ENCODE data around the gene LRRC4B.
"Not testable (repeated sequence)": the region's sequence is repeated elsewhere in the genome, so short reads cannot be mapped to it uniquely, and the experiment has no call there.

Gene LRRC4B

DNA sequence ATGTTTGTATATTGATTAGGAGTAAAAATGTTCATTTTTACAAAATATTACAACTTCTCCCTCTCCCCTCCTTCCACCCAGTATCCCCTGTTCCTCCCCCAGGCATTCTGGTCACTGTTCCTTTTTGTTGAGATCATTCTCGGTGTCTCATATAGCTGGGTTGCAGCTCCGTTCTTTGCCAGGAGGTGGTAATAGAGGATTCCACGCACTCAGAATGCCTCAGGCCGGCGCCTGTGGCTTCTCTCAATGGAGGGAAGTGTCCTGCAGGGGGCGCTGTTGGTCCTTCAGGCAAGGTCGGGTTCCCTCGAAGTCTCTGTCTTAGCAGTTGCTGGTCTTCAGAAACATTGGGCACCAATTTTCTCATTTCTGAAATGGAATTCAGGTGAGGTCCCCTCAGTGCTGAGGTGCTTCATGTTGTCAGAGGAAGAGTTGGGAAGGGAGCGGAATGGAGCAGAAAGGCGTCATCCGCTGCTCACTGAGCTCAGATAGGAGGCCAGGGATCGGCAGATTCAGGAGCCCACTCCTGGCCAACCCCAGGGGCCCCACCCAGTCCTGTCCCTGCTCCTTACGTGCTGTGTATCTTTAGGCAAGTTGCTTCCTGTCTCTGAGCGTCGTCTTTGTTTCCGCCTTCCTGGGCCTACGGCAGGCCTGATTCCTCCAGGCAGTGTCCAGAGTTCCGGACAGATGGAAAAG lies 81.3 kb downstream of the LRRC4B start:
- DNase-seq (ENCODE audit: low read depth): no peak

DNA sequence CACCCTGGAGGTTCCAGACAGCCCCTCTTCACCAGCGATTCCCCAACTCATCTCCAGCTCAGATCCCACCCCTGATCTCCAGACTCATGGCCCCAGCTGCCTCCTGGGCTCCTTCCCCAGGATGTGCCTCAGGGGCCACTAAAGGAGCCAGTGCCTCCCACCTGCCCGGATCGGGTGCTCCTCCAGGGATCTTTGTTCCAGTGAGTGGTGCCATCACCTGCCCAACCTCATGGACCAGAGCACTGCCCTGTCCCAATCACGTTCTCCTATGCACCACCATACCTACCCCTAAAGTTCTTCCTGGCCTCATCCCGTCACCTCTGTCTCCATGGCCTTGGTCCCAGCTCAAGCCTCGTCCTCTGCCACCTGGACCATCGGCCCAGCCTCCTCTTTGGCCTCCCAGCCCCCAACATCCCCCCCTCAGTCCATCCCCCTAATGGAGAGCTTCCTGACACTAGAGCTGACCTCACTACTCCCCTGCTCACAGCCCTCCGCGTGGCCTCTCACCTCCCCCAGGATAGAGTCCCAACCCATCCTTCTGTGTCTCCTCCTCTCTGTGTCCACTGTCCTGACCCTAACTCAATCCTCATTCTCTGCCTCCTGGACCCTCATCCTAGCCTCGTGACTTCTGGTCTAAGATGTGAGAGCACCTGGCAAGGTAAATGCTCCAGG lies 82.8 kb downstream of the LRRC4B start:
- DNase-seq (ENCODE audit: low read depth): no peak

DNA sequence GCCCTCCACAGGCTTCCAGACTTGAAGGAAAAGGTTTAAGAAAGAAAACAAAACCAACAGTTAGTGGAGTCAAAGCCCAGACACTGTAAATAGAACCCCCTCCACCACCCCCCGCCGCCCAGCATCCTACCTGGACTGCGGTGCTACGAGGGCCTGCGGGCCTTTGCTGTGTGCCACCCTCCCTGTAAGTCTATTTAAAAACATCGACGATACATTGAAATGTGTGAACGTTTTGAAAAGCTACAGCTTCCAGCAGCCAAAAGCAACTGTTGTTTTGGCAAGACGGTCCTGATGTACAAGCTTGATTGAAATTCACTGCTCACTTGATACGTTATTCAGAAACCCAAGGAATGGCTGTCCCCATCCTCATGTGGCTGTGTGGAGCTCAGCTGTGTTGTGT lies 85.3 kb downstream of the LRRC4B start:
- no peak for DNase-seq (ENCODE audit: low read depth)

DNA sequence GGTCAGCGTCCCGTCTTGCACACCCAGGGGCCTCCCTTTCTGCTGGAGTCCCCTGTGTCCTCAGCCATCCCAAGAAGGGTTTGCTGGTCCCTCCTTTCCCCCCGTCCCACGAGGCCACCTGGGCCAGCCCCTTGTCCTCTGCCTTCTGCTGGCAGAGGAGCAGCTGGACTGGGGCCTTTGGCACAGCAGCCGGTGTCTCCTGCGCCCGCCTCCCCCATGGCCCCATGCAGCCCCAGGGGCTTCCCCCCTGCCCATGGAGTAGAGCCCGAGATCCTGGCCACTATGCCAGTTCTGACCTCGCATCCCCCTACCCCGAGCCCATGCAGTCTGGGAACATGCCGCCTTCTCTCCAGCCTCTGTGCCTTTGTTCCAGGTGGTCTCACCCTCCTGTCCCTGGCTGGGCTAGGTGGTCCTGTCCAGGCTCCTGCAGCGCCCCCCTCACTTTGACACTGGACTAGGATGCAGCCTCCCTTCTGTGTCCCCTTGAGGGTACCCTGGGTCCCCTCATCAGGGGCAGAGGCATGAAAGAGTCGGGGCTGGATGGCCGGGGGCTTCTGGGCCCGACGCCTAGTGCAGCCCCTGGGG lies 85.9 kb downstream of the LRRC4B start:
- DNase-seq (ENCODE audit: low read depth): no peak

DNA sequence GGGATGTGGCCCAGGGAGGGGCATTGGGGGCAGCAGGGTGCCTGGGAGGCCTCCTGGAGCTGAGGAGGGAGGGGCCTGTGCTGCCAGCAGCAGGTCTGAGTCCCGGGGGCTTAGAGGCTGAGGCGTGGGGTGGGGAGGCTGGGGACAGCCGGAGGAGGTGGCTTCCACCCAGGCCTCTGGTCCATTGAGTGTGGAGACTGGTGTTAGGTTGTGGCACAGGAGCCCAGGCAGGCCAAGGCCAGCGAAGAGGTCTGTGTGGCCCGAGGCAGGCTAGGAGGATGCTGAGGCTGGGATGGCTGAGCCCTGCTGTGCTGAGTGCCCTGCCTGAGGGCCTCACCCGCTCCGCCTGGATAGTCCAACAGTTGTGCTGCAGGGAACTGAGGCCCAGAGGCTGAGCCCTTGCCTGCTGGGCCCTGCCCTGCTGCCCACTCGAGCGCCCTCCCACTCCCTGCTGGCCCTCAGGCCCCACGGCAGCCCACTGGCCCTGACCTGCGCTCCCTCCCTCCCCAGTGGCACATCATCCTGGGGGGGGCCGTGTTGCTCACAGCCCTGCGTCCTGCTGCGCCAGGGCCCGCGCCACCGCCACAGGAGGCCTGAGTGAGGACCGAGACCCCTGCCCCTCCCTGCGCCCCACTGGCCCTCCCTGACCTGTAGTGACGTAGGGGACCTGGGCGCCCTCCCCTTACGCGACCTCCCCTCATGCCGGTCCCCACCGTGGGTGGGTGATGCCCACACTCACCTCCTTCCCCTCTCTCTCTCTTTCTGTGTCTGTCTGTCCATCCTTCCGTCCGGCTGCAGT lies 86.7 kb downstream of the LRRC4B start:
- DNase-seq (ENCODE audit: low read depth): no peak

DNA sequence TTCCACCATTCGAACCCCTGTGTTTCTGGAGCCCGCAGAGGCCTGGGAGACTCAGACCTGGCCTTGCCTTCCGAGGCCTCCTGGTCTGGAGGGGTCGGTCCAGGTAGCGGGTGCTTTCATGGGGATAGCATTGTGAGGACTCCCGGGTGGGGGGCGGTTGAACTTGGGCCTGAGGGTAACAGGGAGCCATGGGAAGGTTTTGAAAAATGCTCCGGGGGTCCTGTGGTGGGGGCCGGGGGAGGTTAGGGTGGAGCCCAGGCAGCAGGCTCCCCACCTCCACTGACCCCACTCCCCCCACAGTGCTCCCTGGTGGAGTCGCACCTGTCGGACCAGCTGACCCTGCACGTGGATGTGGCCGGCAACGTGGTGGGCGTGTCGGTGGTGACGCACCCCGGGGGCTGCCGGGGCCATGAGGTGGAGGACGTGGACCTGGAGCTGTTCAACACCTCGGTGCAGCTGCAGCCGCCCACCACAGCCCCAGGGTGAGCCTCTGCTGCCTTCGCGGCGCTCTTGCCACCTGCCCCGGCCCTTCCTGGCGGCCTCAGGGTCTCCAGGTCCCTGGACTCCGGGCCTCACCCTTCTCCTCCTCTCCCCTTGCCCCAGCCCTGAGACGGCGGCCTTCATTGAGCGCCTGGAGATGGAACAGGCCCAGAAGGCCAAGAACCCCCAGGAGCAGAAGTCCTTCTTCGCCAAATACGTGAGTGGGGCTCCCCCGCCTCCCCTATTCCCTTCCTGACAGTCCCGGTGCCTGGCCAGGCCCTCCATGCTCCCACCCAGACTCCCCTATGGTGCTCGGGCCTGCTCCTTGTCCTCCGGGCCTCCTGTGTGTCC lies 87.7 kb downstream of the LRRC4B start:
- DNase-seq (ENCODE audit: low read depth): no peak

DNA sequence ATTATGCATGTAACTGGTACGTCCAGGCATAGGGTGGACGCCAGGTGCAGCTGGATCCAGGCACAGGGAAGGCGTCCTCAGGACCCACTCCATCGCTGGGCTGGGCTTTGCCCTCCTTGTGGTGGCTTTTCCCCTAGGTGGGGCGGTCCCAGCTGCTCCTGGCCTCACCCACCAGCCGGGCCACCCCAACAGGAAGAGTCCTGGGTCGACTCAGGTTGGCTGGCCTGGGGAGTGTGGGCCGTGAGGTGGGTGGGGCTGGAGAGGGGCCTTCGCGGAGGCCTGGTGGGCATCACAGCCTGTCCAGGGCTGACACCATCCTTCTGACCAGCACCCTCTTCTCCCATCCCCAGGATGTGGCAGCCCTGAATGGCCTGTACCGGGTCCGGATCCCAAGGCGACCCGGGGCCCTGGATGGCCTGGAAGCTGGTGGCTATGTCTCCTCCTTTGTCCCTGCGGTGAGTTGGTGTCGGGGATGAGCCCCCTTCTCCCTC lies 88.4 kb downstream of the LRRC4B start:
- no peak for DNase-seq (ENCODE audit: low read depth)

DNA sequence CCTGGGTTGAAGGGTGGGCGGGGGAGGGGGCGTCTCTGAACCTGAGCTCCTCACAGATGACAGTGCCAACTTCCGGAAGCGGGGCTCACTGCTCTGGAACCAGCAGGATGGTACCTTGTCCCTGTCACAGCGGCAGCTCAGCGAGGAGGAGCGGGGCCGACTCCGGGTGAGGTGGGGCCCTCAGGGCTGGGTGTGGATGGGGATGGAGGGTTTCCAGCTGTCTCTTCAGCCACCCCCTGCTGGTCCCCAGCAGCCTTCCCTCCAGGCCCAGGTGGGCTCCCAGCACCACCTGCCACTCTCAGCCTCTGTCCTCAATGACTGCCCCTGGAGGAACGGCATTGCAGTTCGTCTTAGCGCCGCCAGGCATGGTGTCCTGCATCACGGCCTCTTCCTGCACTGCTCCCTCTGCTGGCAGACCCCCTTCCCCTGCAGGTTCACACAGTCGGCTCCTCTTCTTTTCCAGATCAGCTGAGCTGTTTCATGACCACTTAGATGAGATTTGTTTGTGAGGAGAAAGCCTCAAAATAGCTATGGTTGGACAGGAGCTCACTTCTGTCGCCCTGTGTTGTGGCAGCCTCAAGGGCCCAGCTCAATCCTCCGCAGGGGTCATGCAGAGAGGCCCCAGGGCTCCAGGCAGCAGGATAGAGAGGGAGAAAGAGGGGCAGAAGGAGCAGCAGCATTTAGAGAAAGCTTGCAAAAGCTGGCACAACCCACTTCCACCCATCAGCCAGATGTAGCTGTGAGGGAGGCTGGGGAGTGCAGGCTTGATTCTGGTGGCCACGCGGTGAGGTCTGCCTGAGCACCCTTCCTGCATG lies 89.1 kb downstream of the LRRC4B start:
- no peak for DNase-seq (ENCODE audit: low read depth)

DNA sequence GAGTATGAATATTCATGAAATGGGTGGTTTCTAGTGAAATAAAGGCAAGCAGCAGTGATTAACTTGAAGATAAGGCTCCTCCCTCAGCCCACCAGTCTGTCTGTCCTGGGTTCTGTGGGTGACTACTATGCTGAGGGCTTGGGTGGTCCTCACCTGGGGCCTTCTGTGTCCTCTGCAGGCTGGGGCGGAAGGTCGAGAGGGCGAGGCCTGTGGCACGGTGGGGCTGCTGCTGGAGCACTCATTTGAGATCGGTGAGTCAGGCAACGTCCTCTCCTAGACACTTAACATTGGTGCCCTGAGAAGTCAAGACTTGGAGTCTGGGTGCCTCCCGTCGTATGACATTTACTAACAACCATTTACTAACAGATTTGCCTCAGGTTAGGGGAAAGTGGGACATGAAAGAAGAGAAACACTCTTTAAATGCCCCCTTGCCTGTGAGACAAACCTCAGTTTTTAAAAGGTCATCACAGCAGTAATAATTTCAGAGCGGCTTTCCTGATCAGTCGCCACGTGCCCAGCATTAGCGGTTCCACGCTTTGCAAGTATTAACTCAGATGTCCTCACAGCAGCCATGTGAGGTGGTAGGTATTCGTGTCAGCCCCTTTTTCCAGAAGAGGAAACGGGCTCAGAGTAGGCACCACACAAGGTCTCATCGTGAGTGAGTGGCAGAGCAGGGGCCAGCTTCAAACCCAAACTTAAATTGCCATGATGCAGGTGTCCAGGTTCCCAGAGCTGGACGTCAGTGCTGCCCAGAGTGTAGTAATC lies 90.3 kb downstream of the LRRC4B start:
- DNase-seq (ENCODE audit: low read depth): no peak

DNA sequence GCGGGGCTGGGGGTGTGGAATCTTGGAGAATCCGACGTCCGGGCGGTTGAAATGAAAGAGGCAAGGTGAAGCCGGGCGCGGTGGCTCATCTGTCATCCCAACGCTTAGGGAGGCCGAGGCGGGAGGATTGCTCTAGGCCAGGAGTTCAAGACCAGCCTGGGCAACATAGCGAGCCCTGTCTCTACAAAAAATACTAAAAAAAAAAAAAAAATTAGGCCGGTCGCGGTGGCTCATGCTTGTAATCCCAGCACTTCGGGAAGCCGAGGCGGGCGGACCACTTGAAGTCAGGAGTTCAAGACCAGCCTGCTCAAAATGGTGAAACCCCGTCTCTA lies 91.4 kb downstream of the LRRC4B start:
- no peak for DNase-seq (ENCODE audit: low read depth)

DNA sequence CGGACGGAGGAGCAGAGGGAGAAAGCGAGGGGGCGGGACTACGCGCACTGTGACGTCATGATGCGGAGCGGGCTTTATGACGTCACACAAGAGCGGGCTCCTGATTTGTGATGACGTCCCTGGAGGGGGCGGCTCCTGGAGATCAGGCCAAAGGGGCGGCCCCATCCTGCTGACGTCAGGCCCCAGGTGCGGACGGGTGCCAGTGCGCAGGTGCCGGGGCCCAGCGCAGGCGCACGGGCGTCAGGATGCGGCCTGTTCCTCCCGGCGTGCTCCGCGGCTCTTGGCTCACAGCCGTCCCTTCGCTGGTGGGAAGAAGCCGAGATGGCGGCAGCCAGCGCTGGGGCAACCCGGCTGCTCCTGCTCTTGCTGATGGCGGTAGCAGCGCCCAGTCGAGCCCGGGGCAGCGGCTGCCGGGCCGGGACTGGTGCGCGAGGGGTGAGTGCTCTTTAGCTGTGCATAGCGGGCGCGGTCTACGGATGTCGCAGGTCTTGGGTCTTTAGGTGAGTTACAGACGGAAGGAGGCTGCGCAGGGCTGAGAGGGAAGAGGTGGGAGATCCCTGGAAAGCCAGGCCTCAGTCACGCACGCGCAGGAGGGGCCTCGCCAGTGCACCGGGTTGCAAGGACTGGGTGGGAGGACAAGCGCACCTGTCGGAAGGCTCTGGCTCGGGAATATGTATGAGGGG lies 91.9 kb downstream of the LRRC4B start, which contains the start of the genes EMC10 and GARIN5A:
EMC10 (plus strand) TSS at position 284 of the 683 bp plus-strand sequence; CDS start at position 322, 38 bp downstream.
GARIN5A (minus strand) TSS at position 625 of the 683 bp plus-strand sequence; CDS start at position 165, 460 bp downstream.
- DNase-seq (ENCODE audit: low read depth): peak; percentile 80

DNA sequence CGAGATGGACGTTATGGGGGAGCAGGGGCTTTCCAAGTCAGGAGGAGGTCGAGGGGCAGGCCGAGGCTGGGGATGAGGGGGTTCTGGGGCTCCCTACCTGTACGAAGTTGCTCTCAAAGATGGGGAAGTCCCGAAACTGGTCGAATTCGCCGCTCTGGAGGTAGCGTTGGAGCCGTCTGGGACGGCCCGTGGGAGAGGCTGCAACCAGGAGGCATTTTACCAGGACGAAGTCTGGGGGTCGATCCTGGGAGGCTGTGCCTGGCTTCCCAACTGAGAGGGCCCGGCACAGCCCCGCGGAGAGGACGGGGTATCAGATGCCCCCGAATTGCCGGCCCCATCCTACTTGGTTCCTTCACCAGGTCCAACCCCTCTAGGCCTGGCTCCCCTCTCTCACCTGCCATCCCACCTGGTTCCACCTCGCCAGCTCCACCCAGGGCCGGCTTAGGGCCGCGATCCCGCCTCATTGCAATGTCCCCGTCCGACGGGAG lies 92.5 kb downstream of the LRRC4B start:
- no peak for DNase-seq (ENCODE audit: low read depth)

DNA sequence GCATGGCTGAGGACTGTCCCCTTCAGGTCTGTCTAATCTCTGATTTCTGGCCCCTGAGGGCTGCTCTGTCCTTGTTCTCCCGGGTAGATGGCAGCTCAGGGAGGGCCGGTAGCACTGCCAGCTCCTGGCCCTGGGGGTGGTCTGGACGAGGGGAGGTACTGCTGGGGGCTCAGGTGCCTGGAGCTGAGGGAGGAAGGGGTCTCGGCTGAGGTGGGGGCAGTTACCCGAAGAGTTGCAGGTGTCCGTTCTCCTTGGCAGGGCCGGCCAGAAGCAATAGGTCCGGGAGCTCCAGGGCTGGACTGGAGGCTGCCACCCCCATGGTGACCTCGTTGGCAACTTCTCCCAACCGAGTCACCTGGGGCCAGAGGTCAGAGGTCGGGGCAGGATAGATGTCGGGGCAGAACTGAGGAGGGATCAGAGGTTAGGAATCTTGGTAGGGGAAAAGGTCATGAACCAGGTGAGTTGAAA lies 93.1 kb downstream of the LRRC4B start:
- DNase-seq (ENCODE audit: low read depth): no peak

DNA sequence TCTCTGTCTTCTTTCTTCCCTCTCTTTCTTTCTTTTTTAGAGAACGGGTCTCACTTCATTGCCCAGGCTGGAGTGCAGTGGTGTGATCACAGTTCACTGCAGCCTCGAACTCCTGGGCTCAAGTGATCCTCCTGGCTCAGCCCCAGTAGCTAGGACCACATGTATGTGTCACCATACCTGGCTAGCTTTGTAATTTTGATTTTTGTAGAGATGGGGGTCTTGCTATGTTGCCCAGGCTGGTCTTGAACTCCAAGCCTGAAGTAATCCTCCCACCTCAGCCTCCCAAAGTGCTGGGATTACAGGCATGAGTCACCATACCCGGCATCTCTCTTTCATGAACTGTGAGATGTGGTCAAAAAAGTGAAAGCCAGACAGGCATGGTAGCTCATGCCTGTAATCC lies 94.9 kb downstream of the LRRC4B start:
- not testable (repeated sequence) for DNase-seq (ENCODE audit: low read depth)

DNA sequence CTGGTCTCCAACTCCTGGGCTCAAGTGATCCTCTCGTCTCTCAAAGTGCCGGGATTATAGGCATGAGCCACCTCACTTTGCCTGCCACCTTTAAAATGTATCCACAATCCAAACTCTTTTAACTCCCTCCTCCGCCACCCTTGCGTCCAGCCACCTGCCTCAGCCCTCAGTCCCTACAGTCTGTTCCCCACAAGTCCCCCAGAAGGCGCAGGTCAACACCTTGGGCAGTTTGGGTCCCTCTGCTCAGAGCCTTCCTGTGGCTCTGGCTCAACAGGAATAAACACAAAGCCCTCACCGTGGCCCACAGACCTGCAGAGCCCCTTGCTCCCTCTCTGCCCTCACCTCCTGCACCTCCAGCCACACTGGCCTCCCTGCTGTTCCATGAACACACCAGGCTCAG lies 99.4 kb downstream of the LRRC4B start:
- DNase-seq (ENCODE audit: low read depth): no peak

DNA sequence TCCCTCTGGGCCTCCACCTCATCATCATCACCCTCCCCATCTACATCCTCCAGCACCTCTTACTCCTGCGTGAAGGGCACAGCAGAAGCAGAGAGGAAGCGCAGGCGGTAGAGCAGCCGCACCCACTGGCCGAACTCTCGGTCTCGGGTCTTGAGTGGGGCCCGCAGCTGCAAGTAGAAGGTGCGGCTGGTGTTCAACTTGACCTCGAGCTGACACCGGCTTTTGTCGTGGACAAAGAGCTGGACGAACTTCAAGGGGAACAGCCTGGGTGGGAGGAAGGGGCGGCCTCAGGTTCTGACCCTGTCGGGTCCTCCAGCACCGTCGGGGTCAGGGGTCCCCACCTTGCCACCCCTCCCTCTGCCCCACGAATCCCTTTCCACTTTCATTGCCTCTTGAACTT lies 100.7 kb downstream of the LRRC4B start:
- no peak for DNase-seq (ENCODE audit: low read depth)
